KOPT-K1 (cell line): ENCODE measurements around the gene SSBP3.
"Not testable (repeated sequence)": the region's sequence is repeated elsewhere in the genome, so short reads cannot be mapped to it uniquely, and the experiment has no call there.

ENCODE experiments used
- H3K27ac ChIP-seq: fragments of 200-600 bp; sonication (generic); 2 replicates; pipeline ENCODE4 v1.5.1; 2016; ENCODE audit warnings: antibody characterized with exemption, mild to moderate bottlenecking, low read depth, low read length; ENCODE audit not compliant: poor library complexity, severe bottlenecking
- H3K36me3 ChIP-seq: fragments of 200-600 bp; sonication (generic); 2 replicates; pipeline ENCODE4 v1.5.1; 2017; ENCODE audit warnings: antibody characterized with exemption, mild to moderate bottlenecking, low read length, moderate library complexity; ENCODE audit not compliant: insufficient read depth
- H3K9me3 ChIP-seq: fragments of 200-600 bp; sonication (generic); 2 replicates; pipeline ENCODE4 v1.5.1; 2017; ENCODE audit warnings: antibody characterized with exemption, low read length, mild to moderate bottlenecking; ENCODE audit not compliant: insufficient read depth, poor library complexity, severe bottlenecking

SSBP3 gene

DNA sequence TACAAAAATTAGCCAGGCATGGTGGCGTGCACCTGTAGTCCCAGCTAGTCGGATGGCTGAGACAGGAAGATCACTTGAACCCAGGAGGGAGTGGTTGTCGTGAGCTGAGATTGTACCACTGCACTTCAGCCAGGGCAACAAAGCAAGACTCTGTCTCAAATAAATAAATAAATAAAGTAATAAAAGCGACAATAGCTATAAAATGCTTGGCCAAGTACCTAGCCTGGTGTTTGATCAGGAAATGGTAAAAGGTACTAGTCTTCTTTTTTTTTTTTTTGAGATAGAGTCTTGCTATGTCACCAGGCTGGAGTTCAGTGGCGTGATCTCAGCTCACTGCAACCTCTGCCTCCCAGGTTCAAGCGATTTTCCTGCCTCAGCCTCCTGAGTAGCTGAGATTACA is 12.4 kb upstream of the SSBP3 start:
- not testable (repeated sequence) for H3K9me3 ChIP-seq, H3K27ac ChIP-seq, H3K36me3 ChIP-seq

DNA sequence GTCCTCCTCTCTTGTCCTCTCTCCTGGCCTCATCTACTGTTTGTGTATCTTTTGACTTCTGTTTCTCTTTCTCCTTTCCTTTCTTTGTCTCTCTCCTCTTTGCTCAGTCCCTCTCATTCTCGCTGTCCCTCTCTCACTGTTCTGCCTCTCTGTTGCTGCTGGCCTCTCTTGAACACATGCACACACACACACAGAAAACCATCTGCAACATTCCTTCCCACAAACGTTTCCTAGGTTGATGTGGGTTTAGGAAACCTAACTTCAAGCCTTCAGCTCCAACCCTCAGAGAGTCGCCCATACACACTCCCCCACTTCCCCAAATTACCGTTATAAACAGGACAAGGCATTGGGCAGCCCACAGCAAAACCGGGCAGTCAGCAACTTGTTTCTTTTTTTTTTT is 10.9 kb upstream of the SSBP3 start:
- Histone ChIP-seq H3K9me3 (no peaks in the 10 kb centered on the region), H3K27ac (no peak overlapping the region), H3K36me3 (no peaks in the 10 kb centered on the region)

DNA sequence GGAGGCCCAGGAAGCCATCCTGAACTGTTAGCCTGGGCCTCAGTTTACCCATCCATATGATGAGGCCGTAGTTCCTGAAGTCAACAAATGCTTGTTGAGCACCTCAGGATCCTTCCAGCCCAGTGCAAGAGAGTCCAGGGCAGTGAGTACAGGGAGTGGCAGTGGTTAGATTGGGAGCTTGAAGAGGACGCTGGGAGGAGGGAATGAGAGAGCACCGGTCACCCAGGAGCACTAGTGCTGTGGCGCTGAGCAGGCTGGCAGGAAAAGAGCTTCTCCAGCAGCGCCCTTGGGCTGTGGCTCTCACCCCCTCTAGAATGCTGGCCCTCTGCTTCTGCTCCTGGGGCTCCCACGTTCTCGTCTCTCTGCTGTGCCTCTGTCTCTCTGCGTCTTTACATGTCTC is 10.2 kb upstream of the SSBP3 start:
- Histone ChIP-seq H3K9me3 (no peaks in the 10 kb centered on the region), H3K27ac (no peak overlapping the region)

DNA sequence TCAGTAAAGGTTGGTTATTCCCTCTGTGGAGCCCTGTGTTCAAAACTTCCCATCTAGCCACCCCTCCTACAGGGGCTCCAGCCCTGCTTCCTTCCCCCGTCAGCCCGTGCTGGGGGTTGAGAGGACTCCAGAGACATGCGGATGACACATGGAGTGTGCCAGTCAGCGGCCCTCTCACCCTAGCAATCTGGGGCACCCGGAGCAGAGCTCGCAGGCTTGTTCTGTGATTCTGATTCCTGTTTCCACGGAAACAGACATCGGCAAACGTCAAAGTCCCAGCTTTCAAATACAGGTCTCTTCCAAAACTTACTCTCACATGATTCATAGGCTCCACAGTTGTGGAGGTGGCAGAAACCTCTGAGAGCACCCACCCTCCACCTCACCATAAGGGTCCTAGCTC is 9.8 kb upstream of the SSBP3 start:
- Histone ChIP-seq H3K9me3 (no peaks in the 10 kb centered on the region), H3K27ac (no peak overlapping the region), H3K36me3 (no peaks in the 10 kb centered on the region)

More for the DNA sequence above, 10.2 kb upstream of the SSBP3 start:
- H3K36me3 ChIP-seq = no peaks in the 10 kb centered on the region

DNA sequence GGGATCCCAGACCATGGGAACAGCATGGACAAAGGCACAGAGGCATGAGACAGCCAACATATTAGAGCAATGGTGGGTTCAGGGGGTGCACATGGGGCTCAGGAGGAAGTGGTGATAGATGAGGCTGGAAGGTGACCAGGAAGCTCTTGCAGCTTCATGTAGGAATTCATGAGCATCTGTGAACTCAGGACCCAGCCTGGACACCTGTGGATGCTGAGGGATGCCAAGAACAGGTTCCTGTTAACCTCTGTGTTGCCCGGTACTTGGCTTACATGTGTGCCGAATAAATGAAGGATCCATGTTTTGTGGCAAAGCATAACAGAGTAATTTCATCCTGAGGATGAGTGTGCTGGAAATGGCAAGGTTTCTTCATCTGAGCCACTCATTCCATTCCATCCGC is 9.3 kb upstream of the SSBP3 start:
- no peaks in the 10 kb centered on the region for H3K36me3 ChIP-seq
- H3K9me3 ChIP-seq = no peaks in the 10 kb centered on the region
- H3K27ac ChIP-seq = no peak overlapping the region

DNA sequence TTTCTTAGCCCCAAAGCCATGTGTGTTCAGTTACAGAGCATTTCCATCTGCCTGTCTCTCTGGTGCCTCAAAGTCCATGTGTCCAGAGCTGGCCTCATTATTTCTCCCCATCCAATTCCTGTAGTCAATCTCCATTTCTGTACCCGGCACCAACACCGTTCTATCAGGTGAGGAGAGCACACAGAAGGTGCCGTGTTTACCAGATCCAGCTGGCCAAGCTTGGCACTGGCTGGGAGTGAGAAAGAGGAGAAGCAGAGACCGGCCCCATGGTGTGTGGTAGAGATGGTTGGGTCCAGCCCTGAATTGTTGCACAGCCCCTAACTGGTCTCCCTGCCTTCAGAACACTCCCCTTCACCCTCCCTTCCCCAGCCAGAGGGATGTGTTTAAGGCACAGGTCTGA is 7.5 kb upstream of the SSBP3 start:
- Histone ChIP-seq H3K27ac (peak overlapping the region; percentile 62), H3K9me3 (no peaks in the 10 kb centered on the region), H3K36me3 (no peaks in the 10 kb centered on the region)

DNA sequence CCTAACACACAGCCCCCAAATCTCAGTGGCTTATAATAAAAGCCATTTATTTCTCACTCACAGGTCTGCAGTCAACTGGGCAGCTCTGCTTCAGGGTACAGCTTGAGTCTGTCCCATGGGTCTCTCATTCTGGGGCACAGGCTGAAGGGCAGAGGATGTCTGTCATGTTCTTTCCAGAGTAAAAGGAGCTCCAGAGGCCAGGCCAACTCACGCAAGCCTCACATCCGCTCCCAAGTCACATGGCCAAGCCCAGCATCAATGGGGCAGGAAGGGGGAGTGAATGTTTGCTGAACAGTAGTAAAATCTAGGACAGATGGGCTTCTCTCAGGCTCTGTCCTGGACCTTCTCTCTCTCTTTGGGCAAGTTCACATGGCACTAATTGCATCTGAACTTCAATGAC is 7.1 kb upstream of the SSBP3 start:
- Histone ChIP-seq H3K9me3 (no peaks in the 10 kb centered on the region), H3K27ac (peak overlapping the region; percentile 62), H3K36me3 (no peaks in the 10 kb centered on the region)

DNA sequence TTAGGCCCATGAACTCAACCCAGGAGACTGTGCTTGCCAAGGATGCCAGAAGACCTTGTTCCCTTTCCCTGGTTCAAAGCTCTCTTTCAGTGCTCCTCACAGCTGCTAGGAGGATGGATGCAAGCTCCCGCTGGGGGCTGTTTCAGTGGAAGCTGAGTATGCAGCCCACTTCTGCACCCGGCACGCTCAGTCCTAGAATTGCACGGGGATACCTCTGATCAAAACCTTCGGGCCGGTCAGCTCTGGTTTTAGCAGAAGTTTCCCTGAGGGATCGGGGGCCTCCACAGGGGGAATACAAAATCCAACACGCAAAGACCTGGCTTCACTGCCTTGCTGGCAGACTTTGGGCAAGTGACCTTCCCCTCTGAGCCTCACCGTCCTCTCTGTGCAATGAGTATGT is 4.2 kb upstream of the SSBP3 start:
- H3K36me3 ChIP-seq = no peaks in the 10 kb centered on the region
- peak overlapping the region; percentile 79 for H3K27ac ChIP-seq
- H3K9me3 ChIP-seq = no peaks in the 10 kb centered on the region

DNA sequence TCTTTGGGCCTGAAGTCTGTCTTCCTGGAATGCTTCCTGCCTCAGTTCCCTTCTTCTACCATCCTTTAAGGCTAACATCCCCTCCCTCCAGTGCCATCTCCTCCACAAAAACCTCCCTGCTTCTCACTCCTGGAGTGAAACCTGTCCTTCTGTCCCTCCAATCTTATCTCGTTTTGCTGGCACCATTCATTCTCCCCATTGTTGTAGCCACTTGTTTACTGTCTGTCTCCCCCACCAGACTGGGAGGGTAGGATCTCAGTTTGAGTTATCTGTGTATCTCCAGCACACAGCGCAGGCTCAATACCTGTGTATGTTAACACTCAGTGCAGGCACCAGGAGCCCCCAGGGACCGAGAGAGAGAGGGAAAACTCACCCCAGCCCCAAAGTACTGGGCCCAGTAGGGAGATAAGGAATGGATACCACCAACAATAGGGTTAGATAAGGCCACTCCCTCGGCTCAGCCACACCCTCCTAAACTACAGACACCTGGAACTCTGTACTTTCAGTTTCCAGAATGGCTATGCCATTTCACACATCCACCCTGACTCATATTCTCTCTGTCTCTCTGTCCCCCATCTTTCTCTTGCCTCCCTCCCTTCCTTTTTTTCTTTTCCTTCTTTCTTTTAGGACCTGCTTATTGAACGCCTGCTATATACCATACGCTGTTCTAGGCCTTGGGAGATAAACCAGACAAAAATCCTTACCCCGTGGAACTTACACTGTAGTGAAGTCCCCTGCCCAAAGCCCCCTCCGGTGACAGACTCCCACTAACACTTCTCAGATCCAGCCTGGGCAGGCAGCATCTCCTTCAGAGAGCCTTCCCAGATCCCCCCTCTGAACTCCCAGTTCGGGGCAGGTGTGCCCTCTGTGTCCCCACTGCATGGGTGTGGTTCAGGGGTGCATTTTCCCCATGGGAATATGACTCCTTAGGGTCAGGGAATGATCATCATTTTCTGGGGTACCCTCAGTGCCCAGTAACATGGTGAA is 3.3 kb upstream of the SSBP3 start:
- Histone ChIP-seq H3K36me3 (peaks cover under 1% of the 10 kb centered on the region; the same call in 1 of the 2 replicates), H3K9me3 (no peaks in the 10 kb centered on the region), H3K27ac (peak overlapping the region; percentile 79)

DNA sequence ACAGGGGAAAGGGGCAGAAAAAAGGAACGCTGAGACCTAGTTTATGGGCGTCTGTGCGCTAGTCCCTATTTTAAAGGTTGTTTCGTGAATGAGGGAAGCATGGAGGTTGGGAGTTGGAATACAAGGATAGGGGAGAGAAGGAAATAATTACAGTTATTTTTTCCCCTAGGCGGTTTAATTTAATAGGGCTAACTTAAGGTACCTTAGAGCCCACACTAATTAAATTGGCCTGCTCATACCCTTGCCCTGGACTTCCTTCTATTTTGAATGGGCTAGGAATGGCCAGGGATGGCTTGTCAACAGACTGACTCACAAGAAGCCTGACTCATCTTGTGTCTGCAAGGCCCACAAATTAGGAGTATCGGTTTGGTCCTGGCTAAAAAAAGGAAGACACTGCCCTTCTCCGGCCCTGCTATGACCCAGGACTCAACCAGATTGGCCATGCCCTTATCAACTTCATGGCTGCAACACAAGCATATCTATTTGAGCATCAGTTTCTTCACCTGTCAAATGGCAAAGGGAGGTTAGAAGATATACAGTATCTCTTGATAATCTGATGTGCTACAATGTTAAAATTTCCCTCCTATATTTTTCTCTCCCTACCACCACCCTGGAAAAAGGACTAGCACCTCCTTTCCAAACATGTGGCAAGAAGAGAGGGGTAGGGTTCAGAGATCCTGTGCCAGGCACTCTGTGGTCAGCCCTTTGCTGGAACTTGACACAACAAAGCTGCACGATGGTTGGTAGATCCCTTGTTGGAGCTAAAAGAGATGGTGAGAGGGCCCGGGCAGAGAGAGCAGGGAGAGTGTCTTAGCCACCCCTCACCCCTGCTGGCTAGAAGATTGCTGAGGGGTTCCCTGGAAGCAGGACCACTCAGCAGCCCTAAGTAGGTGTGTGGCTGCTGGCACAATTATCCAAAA is 2.2 kb upstream of the SSBP3 start:
- H3K36me3 ChIP-seq = peaks cover 9% of the 10 kb centered on the region
- peak overlapping the region; percentile 79 for H3K27ac ChIP-seq
- no peaks in the 10 kb centered on the region for H3K9me3 ChIP-seq

DNA sequence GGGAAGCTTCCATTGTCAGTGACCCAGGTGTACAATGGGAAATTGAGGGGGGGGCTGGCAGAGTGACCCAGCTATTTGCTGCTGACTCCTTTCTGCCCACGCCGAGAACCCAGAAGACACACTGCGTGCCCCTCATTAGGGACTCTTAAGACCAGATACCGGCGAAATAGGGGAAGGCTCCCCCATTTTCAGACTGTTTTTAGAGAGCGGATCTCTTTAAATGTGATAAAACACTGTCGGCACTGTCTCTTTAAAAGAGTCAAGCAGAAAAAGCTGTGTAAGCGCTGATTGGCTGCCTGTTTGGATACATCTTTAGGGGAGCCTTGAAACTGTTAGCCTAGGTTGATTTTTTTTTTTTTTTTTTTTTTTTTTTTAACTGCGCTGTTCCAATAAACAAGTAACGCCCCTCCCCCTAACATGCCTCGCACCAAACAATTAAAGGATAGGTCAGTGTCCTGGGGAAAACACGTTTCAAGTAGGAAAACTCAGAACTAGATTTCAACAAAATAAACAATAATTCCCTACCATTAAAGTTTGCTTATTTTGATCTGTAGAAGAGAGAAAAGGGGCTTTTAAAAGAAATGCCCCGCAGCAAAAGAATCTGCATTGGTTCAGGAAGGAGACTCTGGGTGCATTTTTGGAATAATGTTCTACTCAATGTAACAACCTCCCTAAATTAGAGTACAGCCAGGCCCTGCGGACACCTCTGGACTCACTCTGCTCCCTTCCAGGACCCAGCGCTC is 1.4 kb upstream of the SSBP3 start:
- Histone ChIP-seq H3K36me3 (peaks cover 17% of the 10 kb centered on the region), H3K9me3 (no peaks in the 10 kb centered on the region), H3K27ac (peak overlapping the region; percentile 79)

DNA sequence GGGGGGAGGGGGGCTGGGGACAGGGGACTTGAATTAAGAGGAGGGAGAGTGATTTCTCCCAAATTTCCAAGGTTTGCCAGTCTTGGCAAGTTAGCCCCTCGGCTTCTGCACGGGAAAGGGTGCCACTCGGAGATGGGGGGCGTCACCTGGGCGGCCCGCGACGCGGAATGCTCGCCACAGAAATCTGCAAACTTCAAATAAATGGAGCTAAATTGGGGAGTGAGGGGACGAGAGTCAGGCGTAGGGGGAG is 885 bp upstream of the SSBP3 start:
- Histone ChIP-seq H3K9me3 (no peaks in the 10 kb centered on the region), H3K27ac (peak overlapping the region; percentile 79), H3K36me3 (peaks cover 22% of the 10 kb centered on the region)

DNA sequence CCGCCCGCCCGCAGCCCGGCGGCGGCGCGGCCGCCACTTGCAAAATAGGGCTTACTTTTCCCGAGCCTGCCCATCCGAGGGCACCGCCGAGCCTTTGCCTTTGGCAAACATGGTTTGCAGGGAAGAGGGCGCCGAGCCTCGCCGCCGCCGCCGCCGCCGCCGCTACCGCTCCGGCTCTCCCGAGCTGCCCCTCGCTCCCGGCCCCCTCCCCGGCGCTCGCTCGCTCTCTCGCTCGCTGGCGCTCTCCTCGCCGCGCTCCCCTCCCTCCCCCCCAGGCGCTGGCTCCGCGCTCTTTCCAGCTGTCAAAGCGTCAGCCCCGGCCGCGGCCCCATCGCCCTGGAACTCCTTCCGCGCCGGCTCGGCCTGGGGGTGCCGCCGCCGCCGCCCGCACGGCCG is 298 bp downstream of the SSBP3 start:
- Histone ChIP-seq H3K27ac (no peak overlapping the region), H3K9me3 (no peaks in the 10 kb centered on the region), H3K36me3 (peaks cover 34% of the 10 kb centered on the region)

DNA sequence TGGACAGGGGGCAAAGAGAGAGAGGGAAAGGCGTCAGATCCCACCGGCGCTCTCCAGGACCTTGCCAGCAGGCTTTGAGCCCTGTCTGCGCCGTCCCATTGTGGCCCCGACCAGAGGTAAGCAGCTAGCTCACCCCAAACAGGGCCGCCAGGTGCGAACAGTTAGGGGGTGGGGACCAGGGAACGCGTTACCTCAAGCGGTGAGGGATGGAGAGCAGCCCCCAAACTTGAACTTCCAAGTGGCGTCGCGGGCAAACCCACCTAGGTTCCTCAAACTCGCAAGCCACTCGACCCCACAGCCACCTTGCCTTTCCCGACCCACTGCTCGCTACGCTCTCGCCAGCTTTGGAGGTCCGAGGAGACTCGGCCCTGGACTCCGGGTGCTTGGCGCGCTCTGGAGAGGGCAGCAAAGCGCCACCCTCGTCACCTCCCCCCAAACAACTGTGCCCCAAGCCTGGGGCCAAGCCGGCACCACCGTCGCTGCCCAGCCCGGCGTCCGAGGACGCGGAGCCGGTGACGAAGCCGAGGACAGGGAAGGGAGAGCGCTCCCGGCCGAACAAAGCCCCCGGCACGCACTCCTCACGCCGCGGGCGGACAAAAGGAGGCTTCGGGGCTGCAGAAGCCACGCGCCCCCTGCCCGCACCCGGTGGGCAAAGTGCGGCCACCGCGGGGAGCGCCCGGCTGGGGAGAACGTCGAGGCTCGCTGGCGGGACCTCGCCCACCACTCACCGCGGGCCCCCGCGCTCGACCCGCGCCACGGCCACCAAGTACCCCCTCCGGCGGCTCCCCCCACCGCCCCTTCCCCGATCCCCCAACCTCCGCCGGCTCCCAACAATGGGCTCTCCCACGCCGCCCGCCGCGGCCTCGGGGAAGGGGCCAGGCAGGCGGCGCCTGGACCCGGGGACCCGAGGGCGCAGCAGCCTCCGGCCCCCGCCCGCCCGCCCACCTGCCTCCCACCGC is 976 bp downstream of the SSBP3 start:
- Histone ChIP-seq H3K9me3 (no peaks in the 10 kb centered on the region), H3K27ac (peak overlapping the region; percentile 62), H3K36me3 (peaks cover 41% of the 10 kb centered on the region)
